Karpas-422 (cell line): ENCODE data around the gene KIF19. TPM values are rescaled to one million over a fixed set of nuclear protein-coding genes. Genes with fewer than 3 reads are reported as not detected.

Source experiments
- DNase-seq: peaks from one replicate; pipeline ENCODE4 v3.0.0-alpha.2; 2015
- H2AFZ ChIP-seq: fragments of 200-600 bp; sonication (generic); 2 replicates; pipeline ENCODE4 v1.6.1; 2014; ENCODE audit warnings: antibody characterized with exemption, low read length, mixed read lengths
- H3K27ac ChIP-seq: fragments of 200-600 bp; sonication (generic); 2 replicates; pipeline ENCODE4 v1.5.1; 2014; ENCODE audit warnings: mild to moderate bottlenecking, low read length, moderate library complexity
- H3K27me3 ChIP-seq: fragments of 200-600 bp; sonication (generic); 2 replicates; pipeline ENCODE4 v1.6.1; 2014; ENCODE audit warnings: low read length, mixed read lengths
- H3K36me3 ChIP-seq: fragments of 200-600 bp; sonication (generic); 2 replicates; pipeline ENCODE4 v1.6.1; 2014; ENCODE audit warnings: low read length, mixed read lengths; ENCODE audit not compliant: insufficient read depth
- H3K4me1 ChIP-seq: fragments of 200-600 bp; sonication (generic); 2 replicates; pipeline ENCODE4 v1.6.1; 2014; ENCODE audit warnings: mild to moderate bottlenecking, low read length, mixed read lengths
- H3K4me2 ChIP-seq: fragments of 200-600 bp; sonication (generic); 2 replicates; pipeline ENCODE4 v1.6.1; 2014; ENCODE audit warnings: low read length, low read depth, mild to moderate bottlenecking; ENCODE audit not compliant: poor library complexity, severe bottlenecking
- H3K4me3 ChIP-seq: fragments of 200-600 bp; sonication (generic); 2 replicates; pipeline ENCODE4 v1.5.1; 2014; ENCODE audit warnings: mild to moderate bottlenecking, antibody characterized with exemption, low read length, mixed read lengths
- H3K79me2 ChIP-seq: fragments of 200-600 bp; sonication (generic); 2 replicates; pipeline ENCODE4 v1.6.1; 2014; ENCODE audit warnings: mild to moderate bottlenecking, low read length, mixed read lengths
- H3K9ac ChIP-seq: fragments of 200-600 bp; sonication (generic); 2 replicates; pipeline ENCODE4 v1.6.0; 2014; ENCODE audit warnings: low read length
- H3K9me2 ChIP-seq: fragments of 200-600 bp; sonication (generic), shearing (Covaris generic); replicated peaks from 2 replicates; pipeline ENCODE4 v1.6.0; 2014; ENCODE audit warnings: mild to moderate bottlenecking, low read length, moderate library complexity; ENCODE audit not compliant: insufficient read depth
- H3K9me3 ChIP-seq: fragments of 300-700, 200-600 bp; sonication (generic); 2 replicates; pipeline ENCODE4 v1.6.1; 2014; ENCODE audit warnings: low read length, mixed read lengths
- H4K20me1 ChIP-seq: fragments of 200-600 bp; sonication (generic); 2 replicates; pipeline ENCODE4 v1.6.1; 2014; ENCODE audit warnings: mild to moderate bottlenecking, antibody characterized with exemption, low read length, low read depth; ENCODE audit not compliant: insufficient read depth
- total RNA-seq: library from RNA; depleted of rRNA; stranded (reverse); fragments of >200 nt; shearing (Covaris generic); gene quantifications from 2 replicates; pipeline ENCODE4 v1.2.3, GENCODE V29; 2014; ENCODE audit warnings: low replicate concordance

Gene KIF19
- total RNA-seq, 1 experiment from 2014 or later, result not detected

DNA sequence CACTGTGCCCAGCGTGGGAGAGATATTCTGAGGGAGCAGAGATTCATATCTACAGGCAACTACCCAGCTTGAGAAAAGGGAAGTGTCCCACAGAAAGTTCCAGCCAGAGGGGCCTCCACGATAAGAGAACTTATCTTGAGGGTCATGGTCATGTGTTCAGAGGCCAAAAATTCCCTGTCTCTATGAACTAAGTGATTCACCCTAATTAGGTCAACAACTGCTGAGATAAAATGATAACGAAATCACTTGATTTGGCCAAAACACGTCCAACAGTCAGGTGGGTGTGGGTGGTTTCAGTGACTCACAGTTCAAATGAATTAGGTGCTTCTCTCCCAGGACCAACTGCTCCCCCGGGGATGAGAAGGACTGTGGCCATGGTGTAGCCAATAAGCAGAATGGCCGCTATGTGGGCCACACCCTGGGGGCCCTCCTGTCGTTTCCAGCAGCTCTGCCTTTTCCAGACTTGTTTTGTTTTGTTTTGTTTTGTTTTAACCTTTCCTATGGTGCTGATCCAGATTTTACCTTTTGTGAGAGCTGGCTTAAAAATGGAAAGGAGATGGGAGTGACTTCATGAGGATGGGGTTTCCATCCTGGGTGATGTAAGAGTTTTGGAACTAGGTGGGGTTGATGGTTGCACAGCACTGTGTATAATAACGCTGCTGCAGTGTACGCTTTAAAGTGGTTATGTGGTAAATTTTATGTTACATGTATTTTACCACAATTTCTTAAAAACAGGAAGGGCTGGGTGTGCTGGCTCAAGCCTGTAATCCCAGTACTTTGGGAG lies 43.2 kb upstream of the KIF19 start:
- H3K9me3 ChIP-seq, result no peaks in the 10 kb centered on the region
- no peaks in the 10 kb centered on the region for H4K20me1 ChIP-seq
- H3K9me2 ChIP-seq, result no peaks in the 10 kb centered on the region
- no peak overlapping the region for H3K4me3 ChIP-seq
- H3K4me1 ChIP-seq, result peaks cover 5% of the 10 kb centered on the region
- no peaks in the 10 kb centered on the region for H3K36me3 ChIP-seq
- no peak overlapping the region for H3K27ac ChIP-seq
- H3K4me2 ChIP-seq, result no peak overlapping the region
- no peak for DNase-seq
- H3K27me3 ChIP-seq, result no peaks in the 10 kb centered on the region
- H3K9ac ChIP-seq, result no peak overlapping the region
- no peak overlapping the region for H2AFZ ChIP-seq
- H3K79me2 ChIP-seq, result no peaks in the 10 kb centered on the region

DNA sequence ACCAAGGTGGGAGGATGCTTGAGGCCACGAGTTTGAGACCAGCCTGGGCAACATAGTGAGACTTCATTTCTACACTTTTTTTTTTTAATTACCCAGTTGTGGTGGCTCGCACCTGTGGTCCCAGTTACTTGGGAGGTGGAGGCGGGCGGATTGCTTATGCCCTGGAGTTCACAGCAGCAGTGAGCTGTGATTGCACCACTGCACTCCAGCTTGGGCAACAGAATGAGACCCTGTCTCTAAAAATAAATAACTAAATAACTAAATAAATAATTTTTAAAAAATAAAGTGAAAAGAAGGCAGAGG lies 42.7 kb upstream of the KIF19 start:
- DNase-seq, result no peak
- Histone ChIP-seq H3K9ac (no peak overlapping the region), H3K4me1 (peaks cover 5% of the 10 kb centered on the region), H3K9me3 (no peaks in the 10 kb centered on the region), H3K27ac (no peak overlapping the region), H3K79me2 (no peaks in the 10 kb centered on the region), H3K4me3 (no peak overlapping the region), H3K27me3 (no peaks in the 10 kb centered on the region), H3K4me2 (no peak overlapping the region), H3K9me2 (no peaks in the 10 kb centered on the region), H4K20me1 (no peaks in the 10 kb centered on the region), H3K36me3 (no peaks in the 10 kb centered on the region), H2AFZ (no peak overlapping the region)

DNA sequence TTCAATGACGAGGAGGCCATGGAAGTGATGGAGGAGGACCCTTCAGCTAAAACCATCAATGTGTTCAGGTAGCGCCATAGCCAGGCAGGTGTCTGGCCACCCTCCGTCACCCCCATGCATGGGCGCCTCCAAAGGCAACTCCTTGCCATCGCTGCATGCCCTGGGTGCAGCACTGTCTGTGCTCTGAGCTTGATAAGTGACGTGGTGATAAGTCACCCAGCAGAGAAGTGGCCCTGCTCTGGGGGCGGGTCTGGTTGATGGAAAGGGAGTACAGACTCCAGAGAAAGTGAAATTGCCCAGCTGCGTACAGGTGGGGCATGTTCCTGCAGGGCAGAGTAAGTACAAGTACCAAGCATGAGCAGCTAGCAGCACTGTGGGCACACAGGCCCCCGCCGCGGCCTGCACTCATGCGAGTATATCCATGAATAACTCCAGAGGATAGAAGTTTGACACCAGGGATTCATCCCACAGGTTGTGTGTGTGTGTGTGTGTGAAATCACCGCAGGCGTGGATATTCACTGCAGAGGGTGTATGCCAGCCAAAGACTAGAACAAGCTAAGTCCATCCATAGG lies 38.9 kb upstream of the KIF19 start:
- no peak overlapping the region for H3K4me3 ChIP-seq
- no peak overlapping the region for H3K9ac ChIP-seq
- no peaks in the 10 kb centered on the region for H3K27me3 ChIP-seq
- H3K9me2 ChIP-seq, result no peaks in the 10 kb centered on the region
- H3K4me2 ChIP-seq, result no peak overlapping the region
- no peaks in the 10 kb centered on the region for H3K9me3 ChIP-seq
- H3K79me2 ChIP-seq, result no peaks in the 10 kb centered on the region
- H4K20me1 ChIP-seq, result no peaks in the 10 kb centered on the region
- no peak overlapping the region for H3K27ac ChIP-seq
- DNase-seq, result no peak
- H3K36me3 ChIP-seq, result no peaks in the 10 kb centered on the region
- peaks cover 5% of the 10 kb centered on the region for H3K4me1 ChIP-seq
- H2AFZ ChIP-seq, result no peak overlapping the region

DNA sequence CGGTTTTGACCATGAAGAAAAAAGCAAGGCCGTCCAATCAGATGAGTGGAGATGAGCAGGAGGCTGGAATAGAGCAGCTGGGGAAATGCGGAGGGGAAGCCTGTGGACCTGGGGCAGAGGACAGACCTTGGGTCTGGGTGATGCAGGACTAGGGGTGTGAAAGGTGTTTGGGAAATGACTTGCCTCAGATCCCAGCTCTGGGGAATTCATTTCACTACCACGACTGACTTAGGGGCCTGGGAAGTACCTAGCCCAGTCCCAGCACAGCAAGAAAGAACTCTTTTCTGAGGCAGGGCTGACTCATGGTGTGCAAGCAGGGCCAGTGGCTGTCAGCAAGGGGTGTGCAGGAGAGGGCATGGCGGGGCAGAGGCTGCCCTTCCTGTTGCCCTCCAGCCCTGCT lies 37.2 kb upstream of the KIF19 start:
- Histone ChIP-seq H3K9ac (no peak overlapping the region), H2AFZ (no peak overlapping the region), H3K9me3 (no peaks in the 10 kb centered on the region), H3K9me2 (no peaks in the 10 kb centered on the region), H3K4me2 (no peak overlapping the region), H3K27ac (no peak overlapping the region), H3K4me1 (peaks cover 5% of the 10 kb centered on the region), H3K36me3 (no peaks in the 10 kb centered on the region), H3K79me2 (no peaks in the 10 kb centered on the region), H3K27me3 (no peaks in the 10 kb centered on the region), H3K4me3 (no peak overlapping the region), H4K20me1 (no peaks in the 10 kb centered on the region)
- DNase-seq, result no peak

DNA sequence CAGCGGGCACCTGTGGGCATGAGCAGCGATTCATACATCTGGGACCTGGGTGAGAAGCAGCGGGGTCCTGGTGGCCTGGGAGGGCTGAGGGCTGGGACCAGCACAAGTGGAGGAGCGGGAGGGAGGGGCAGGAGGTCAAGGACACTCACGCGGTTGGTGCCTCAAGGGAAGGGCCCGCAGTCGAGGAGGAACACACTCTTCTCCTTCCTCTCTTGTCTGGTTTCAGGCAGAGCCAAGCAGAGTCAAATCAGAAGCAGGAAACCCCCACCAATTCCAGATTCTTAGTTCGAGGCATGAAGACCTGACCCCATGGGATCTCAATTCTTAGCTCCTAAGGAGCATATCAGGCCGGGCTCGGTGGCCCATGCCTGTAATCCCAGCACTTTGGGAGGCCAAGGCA lies 36.3 kb upstream of the KIF19 start:
- H4K20me1 ChIP-seq, result no peaks in the 10 kb centered on the region
- no peak overlapping the region for H3K4me3 ChIP-seq
- H3K27me3 ChIP-seq, result no peaks in the 10 kb centered on the region
- H3K27ac ChIP-seq, result no peak overlapping the region
- H3K9ac ChIP-seq, result no peak overlapping the region
- no peaks in the 10 kb centered on the region for H3K36me3 ChIP-seq
- no peaks in the 10 kb centered on the region for H3K9me2 ChIP-seq
- no peaks in the 10 kb centered on the region for H3K9me3 ChIP-seq
- DNase-seq, result no peak
- peaks cover 5% of the 10 kb centered on the region for H3K4me1 ChIP-seq
- no peak overlapping the region for H3K4me2 ChIP-seq
- H2AFZ ChIP-seq, result no peak overlapping the region
- H3K79me2 ChIP-seq, result no peaks in the 10 kb centered on the region

DNA sequence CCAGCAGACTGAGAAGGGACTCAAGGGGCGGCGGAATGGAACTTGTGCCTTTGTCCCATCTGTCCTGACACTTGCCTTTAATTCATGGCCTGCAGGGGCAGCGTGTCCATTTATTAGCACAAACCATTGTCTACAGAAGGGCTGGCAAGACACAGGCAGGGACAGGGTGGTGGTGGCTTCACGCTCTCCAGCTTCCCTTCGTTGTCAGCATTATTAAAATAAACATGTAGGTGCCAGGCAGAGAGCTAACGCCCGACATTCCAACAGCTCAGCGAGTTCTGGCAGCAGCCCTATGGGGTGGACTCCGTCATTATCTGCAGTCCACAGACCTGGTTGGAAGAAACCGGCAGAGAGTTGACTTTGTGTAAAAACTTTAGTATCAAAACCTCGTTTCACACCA lies 35.7 kb upstream of the KIF19 start:
- no peak overlapping the region for H2AFZ ChIP-seq
- H3K27me3 ChIP-seq, result no peaks in the 10 kb centered on the region
- no peak overlapping the region for H3K4me2 ChIP-seq
- H3K4me3 ChIP-seq, result no peak overlapping the region
- no peak overlapping the region for H3K9ac ChIP-seq
- DNase-seq, result no peak
- H3K79me2 ChIP-seq, result no peaks in the 10 kb centered on the region
- no peaks in the 10 kb centered on the region for H3K36me3 ChIP-seq
- no peaks in the 10 kb centered on the region for H3K9me2 ChIP-seq
- H4K20me1 ChIP-seq, result no peaks in the 10 kb centered on the region
- H3K27ac ChIP-seq, result no peak overlapping the region
- no peaks in the 10 kb centered on the region for H3K4me1 ChIP-seq
- H3K9me3 ChIP-seq, result no peaks in the 10 kb centered on the region

DNA sequence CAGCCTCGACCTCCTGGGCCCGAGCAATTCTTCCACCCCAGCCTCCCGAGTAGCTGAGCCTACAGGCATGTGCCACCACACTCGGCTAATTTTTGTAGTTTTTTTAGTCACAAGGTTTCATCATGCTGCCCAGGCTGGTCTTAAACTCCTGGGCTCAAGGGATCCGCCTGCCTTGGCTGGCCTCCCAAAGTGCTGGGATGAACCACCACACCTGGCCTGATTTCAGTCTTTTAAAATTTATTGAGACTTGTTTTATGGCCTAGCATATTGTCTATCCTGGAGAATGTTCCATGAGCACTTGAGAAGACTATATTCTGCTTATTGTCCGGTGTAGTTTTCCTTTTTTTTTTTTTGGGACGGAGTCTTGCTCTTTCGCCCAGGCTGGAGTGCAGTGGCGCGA lies 33.5 kb upstream of the KIF19 start:
- no peak overlapping the region for H3K4me3 ChIP-seq
- no peaks in the 10 kb centered on the region for H3K36me3 ChIP-seq

DNA sequence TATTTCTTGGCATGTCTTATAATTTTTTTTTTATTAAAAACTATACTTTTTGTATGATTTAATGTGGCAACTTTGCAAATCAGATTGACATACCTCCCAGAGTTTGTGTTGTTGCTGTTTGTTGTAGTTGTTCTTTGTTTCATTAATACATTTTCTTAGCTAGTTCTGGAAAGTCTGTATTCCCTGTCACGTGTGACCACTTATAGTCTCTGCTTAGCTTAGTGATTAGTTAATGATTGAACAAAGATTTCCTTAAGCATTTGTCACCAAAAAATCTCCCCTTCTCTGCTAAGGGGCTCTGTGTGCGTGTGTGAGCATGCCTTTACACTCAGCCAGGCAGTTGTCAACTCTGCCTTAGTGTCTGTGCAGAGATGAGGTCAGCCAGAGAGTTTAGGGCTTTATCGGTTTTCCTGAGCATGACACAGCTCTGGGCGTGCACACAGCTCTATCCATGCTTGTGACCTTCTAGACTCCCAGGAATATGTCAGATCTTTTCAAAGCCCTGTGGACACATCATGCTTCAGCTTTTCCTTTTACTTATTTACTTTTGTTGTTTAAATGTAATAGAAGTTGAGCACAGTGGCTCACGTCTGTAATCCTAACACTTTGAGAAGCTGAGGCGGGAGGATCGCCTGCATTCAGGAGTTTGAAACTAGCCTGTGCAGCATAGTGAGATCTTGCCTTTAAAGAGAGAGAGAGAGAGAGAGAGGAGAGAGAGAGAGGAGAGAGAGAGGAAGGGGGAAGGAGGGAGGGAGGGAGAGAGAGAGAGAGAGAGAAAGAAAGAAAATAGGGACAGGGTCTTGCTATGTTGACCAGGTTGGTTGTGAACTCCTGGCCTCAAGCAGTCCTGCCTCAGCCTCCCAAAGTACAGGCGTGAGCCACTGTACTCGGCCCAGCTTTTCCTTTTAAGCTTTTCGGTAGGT lies 30.1 kb upstream of the KIF19 start:
- no peak overlapping the region for H2AFZ ChIP-seq
- no peaks in the 10 kb centered on the region for H4K20me1 ChIP-seq
- no peak overlapping the region for H3K27ac ChIP-seq
- H3K9me2 ChIP-seq, result no peaks in the 10 kb centered on the region
- no peaks in the 10 kb centered on the region for H3K27me3 ChIP-seq
- H3K79me2 ChIP-seq, result no peaks in the 10 kb centered on the region
- H3K36me3 ChIP-seq, result no peaks in the 10 kb centered on the region
- H3K9me3 ChIP-seq, result no peaks in the 10 kb centered on the region
- no peak overlapping the region for H3K9ac ChIP-seq
- no peak overlapping the region for H3K4me2 ChIP-seq
- H3K4me1 ChIP-seq, result no peaks in the 10 kb centered on the region
- H3K4me3 ChIP-seq, result no peak overlapping the region
- DNase-seq, result no peak

More for the DNA sequence above, 33.5 kb upstream of the KIF19 start:
- DNase-seq, result no peak
- Histone ChIP-seq H3K4me2 (no peak overlapping the region), H3K27me3 (no peaks in the 10 kb centered on the region), H3K9me2 (no peaks in the 10 kb centered on the region), H3K27ac (no peak overlapping the region), H4K20me1 (no peaks in the 10 kb centered on the region), H3K79me2 (no peaks in the 10 kb centered on the region), H3K9ac (no peak overlapping the region), H3K9me3 (no peaks in the 10 kb centered on the region), H3K4me1 (no peaks in the 10 kb centered on the region), H2AFZ (no peak overlapping the region)
